ENCODE measurements around the gene STAG3. TPM values are rescaled to one million over a fixed set of nuclear protein-coding genes. Genes with fewer than 3 reads are reported as not detected.

The STAG3 gene
- total RNA-seq, 3 donors from 2014 or later, result 2.4 to 6.4 (median 2.8) TPM

- ATAC-seq, result no peak
- Histone ChIP-seq H3K4me3 (no peak overlapping the region), H3K36me3 (ENCODE audit: low read depth) (no peaks in the 10 kb centered on the region), H3K9me3 (no peaks in the 10 kb centered on the region), H3K4me1 (ENCODE audit: low read depth) (no peaks in the 10 kb centered on the region)
- no peak for DNase-seq
- TF ChIP-seq CTCF (IDR thresholded peaks at IDR 0.05), result no peak
- intact Hi-C loops (cut with DNase I, micrococcal nuclease), result no loop called here
These were observed 26.7 kb downstream of the STAG3 start for GRCh38 chr7:100204454-100204853.

GRCh38 chr7:100208911-100209408, 31.2 kb downstream of the STAG3 start:
- Histone ChIP-seq H3K9me3 (no peaks in the 10 kb centered on the region), H3K4me3 (no peak overlapping the region), H3K4me1 (ENCODE audit: low read depth) (peaks cover 14% of the 10 kb centered on the region), H3K36me3 (ENCODE audit: low read depth) (no peaks in the 10 kb centered on the region)
- ATAC-seq, result peak; percentile 71
- peak in 2 of 3 donors; percentile 43 to 59 for DNase-seq
- no peak for TF ChIP-seq CTCF (IDR thresholded peaks at IDR 0.05)
- intact Hi-C loops (cut with DNase I, micrococcal nuclease), result no loop called here

GRCh38 chr7:100209493-100209892, 31.8 kb downstream of the STAG3 start:
- no peaks in the 10 kb centered on the region for H3K9me3 ChIP-seq
- intact Hi-C loops (cut with DNase I, micrococcal nuclease), result no loop called here
- H3K4me1 ChIP-seq (ENCODE audit: low read depth), result peaks cover 14% of the 10 kb centered on the region
- no peaks in the 10 kb centered on the region for H3K36me3 ChIP-seq (ENCODE audit: low read depth)
- no peak for ATAC-seq
- no peak overlapping the region for H3K4me3 ChIP-seq
- no peak for TF ChIP-seq CTCF (IDR thresholded peaks at IDR 0.05)
- DNase-seq, result no peak

- Histone ChIP-seq H3K4me1 (ENCODE audit: low read depth) (peaks cover 14% of the 10 kb centered on the region), H3K9me3 (no peaks in the 10 kb centered on the region), H3K4me3 (no peak overlapping the region), H3K36me3 (ENCODE audit: low read depth) (no peaks in the 10 kb centered on the region)
- intact Hi-C loops (cut with DNase I, micrococcal nuclease), result loop anchor here (5.0 to 10.0 kb wide), 2 partner anchors 76 to 79 kb away; no protein-coding TSS in a partner anchor
- ATAC-seq, result peak; percentile 46
- peak in 2 of 3 donors; percentile 40 to 52 for DNase-seq
- no peak for TF ChIP-seq CTCF (IDR thresholded peaks at IDR 0.05)
These were observed 33.1 kb downstream of the STAG3 start for GRCh38 chr7:100210805-100211204.

- Histone ChIP-seq H3K36me3 (ENCODE audit: low read depth) (no peaks in the 10 kb centered on the region), H3K4me3 (no peak overlapping the region), H3K9me3 (no peaks in the 10 kb centered on the region), H3K4me1 (ENCODE audit: low read depth) (peaks cover 14% of the 10 kb centered on the region)
- intact Hi-C loops (cut with DNase I, micrococcal nuclease), result loop anchor here (5.0 to 10.0 kb wide), 2 partner anchors 77 to 79 kb away; no protein-coding TSS in a partner anchor
- DNase-seq (no peak), ATAC-seq (no peak)
- no peak for TF ChIP-seq CTCF (IDR thresholded peaks at IDR 0.05)
These were observed 33.6 kb downstream of the STAG3 start for GRCh38 chr7:100211342-100211780.

All from mucosa of descending colon (tissue), 3 donors.